Smooth muscle cell (in vitro differentiated cells): ENCODE measurements around the gene KIF1A. TPM values are rescaled to one million over a fixed set of nuclear protein-coding genes. Genes with fewer than 3 reads are reported as not detected.

Experiments
- DNase-seq: peaks from one replicate; lab custom pipeline; 2025; ENCODE audit not compliant: unreplicated experiment; lab: John Stamatoyannopoulos, UW
- H2AFZ ChIP-seq: fragments of 200-600 bp; sonication (generic); 2 replicates; pipeline ENCODE4 v1.6.0; 2016; ENCODE audit warnings: antibody characterized with exemption, low read depth, mild to moderate bottlenecking
- H3F3A ChIP-seq: fragments of 200-600 bp; sonication (generic); 2 replicates; pipeline ENCODE4 v1.6.0; 2017; ENCODE audit warnings: antibody characterized with exemption, low read depth
- H3K27ac ChIP-seq: fragments of 200-600 bp; sonication (generic); 2 replicates; pipeline ENCODE4 v1.5.1; 2016; ENCODE audit warnings: low read depth, mild to moderate bottlenecking
- H3K27me3 ChIP-seq: fragments of 200-600 bp; sonication (generic); 2 replicates; pipeline ENCODE4 v1.6.1; 2016; ENCODE audit warnings: low read depth, mild to moderate bottlenecking
- H3K36me3 ChIP-seq: fragments of 200-600 bp; sonication (generic); 2 replicates; pipeline ENCODE4 v1.5.1; 2016; ENCODE audit warnings: low read depth
- H3K4me1 ChIP-seq: fragments of 200-600 bp; sonication (generic); 2 replicates; pipeline ENCODE4 v1.5.1; 2016; ENCODE audit warnings: low read depth
- H3K4me2 ChIP-seq: fragments of 200-600 bp; sonication (generic); 2 replicates; pipeline ENCODE4 v1.6.0; 2016; ENCODE audit warnings: mild to moderate bottlenecking
- H3K4me3 ChIP-seq: fragments of 200-600 bp; sonication (generic); 2 replicates; pipeline ENCODE4 v1.5.1; 2016; ENCODE audit warnings: mild to moderate bottlenecking
- H3K79me2 ChIP-seq: fragments of 200-600 bp; sonication (generic); 2 replicates; pipeline ENCODE4 v1.6.0; 2016; ENCODE audit warnings: low read depth, mild to moderate bottlenecking
- H3K9ac ChIP-seq: fragments of 200-600 bp; sonication (generic); 2 replicates; pipeline ENCODE4 v1.6.0; 2016; ENCODE audit warnings: low read depth
- H3K9me3 ChIP-seq: fragments of 200-600 bp; sonication (generic); replicated peaks from 2 replicates; pipeline ENCODE4 v1.5.1; 2016; ENCODE audit warnings: low read depth
- H4K20me1 ChIP-seq: fragments of 200-600 bp; sonication (generic); 2 replicates; pipeline ENCODE4 v1.6.0; 2016; ENCODE audit warnings: low read depth
- WGBS: methylation state at CpG from one replicate; pipeline ENCODE4 v1.1.7; 2016; ENCODE audit warnings: low lambda C conversion rate; 5-methylcytosine and 5-hydroxymethylcytosine counted together
- polyA plus RNA-seq: library from polyadenylated mRNA; unstranded; fragments of >200 nt; fragmentation: Nextera tagmentation; extraction: Ambion mirVana; gene quantifications from 2 replicates; pipeline ENCODE4 v1.2.1, GENCODE V29; 2016
- total RNA-seq: library from RNA; depleted of rRNA; stranded (reverse); fragments of >200 nt; gene quantifications from 2 replicates; pipeline ENCODE4 v1.2.3, GENCODE V29; 2014
- TF ChIP-seq, protein P1 (sequence below): fragments of 200-600 bp; sonication (generic); IDR thresholded peaks from 2 replicates; pipeline ENCODE4 v1.5.1; 2017; ENCODE audit warnings: borderline replicate concordance, mild to moderate bottlenecking, antibody characterized with exemption; ENCODE audit not compliant: insufficient read depth, poor library complexity, severe bottlenecking

Gene KIF1A
- total and polyA plus RNA-seq, 2 experiments from 2014 or later = 4.6 to 8.4 TPM

GRCh38 chr2:240720686-240721595 lies 99.1 kb downstream of the KIF1A start:
- Histone ChIP-seq H3K4me2 (no peak overlapping the region), H3K4me3 (no peak overlapping the region), H3K9ac (no peak overlapping the region), H2AFZ (no peak overlapping the region), H3K79me2 (no peaks in the 10 kb centered on the region), H4K20me1 (no peaks in the 10 kb centered on the region), H3K27ac (no peak overlapping the region), H3F3A (no peaks in the 10 kb centered on the region), H3K27me3 (no peaks in the 10 kb centered on the region), H3K9me3 (no peaks in the 10 kb centered on the region), H3K36me3 (no peaks in the 10 kb centered on the region), H3K4me1 (no peaks in the 10 kb centered on the region)
- WGBS = 95% methylated on average over 23 of the region's 25 CpGs
- no peak for DNase-seq
- TF ChIP-seq, protein P1, sequence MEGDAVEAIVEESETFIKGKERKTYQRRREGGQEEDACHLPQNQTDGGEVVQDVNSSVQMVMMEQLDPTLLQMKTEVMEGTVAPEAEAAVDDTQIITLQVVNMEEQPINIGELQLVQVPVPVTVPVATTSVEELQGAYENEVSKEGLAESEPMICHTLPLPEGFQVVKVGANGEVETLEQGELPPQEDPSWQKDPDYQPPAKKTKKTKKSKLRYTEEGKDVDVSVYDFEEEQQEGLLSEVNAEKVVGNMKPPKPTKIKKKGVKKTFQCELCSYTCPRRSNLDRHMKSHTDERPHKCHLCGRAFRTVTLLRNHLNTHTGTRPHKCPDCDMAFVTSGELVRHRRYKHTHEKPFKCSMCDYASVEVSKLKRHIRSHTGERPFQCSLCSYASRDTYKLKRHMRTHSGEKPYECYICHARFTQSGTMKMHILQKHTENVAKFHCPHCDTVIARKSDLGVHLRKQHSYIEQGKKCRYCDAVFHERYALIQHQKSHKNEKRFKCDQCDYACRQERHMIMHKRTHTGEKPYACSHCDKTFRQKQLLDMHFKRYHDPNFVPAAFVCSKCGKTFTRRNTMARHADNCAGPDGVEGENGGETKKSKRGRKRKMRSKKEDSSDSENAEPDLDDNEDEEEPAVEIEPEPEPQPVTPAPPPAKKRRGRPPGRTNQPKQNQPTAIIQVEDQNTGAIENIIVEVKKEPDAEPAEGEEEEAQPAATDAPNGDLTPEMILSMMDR = no peak

DNA sequence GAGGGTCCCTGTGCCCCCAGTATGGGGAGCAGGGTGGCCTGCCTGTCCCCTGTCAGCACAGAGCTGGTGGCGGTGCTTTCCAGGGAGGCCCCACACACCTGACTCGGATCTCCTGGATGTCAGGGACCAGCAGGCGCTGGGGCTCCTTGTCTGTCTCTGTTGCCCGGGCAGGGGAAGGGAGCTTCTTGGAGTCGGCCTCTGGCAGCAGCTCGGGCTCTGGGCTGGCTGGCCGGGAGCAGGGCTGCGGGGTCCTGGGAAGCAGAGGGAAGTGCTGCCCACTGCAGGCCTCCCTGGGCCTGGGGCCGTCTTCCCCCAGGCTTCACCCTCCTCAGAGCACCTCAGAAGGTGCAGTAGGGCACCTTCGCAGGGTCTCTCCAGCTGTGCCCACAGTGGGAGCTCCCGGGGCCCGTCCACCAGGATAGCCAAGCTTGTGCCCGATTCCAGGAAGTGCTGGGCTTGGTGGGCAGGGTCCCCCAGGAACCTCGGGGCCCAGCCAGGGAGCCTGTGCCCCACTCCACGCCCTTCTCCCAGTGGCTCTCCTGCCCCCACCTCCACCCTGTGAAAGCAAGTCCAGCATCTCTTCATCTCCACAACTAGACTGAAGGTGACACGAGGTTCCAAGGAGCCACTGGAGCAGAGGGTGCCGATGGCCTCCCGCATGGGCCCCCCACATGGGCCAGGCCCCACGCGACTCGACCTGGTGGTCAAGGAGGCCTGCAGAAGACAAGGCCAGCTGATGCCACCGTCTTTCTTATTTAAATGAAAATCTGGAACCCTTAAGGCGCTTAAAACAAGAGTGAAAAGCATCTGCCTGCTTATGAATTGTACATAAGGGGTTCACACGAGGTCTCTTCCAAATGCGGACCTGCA lies 100.1 kb downstream of the KIF1A start:
- Histone ChIP-seq H3K27ac (no peak overlapping the region), H3K79me2 (no peaks in the 10 kb centered on the region), H3F3A (no peaks in the 10 kb centered on the region), H3K4me1 (no peaks in the 10 kb centered on the region), H3K36me3 (no peaks in the 10 kb centered on the region), H3K4me3 (no peak overlapping the region), H2AFZ (no peak overlapping the region), H4K20me1 (no peaks in the 10 kb centered on the region), H3K4me2 (no peak overlapping the region), H3K27me3 (no peaks in the 10 kb centered on the region), H3K9me3 (no peaks in the 10 kb centered on the region), H3K9ac (no peak overlapping the region)
- DNase-seq = no peak
- TF ChIP-seq, protein P1 = no peak
- 97% methylated on average over 24 of the region's 25 CpGs for WGBS

GRCh38 chr2:240718896-240719490 lies 101.0 kb downstream of the KIF1A start:
- Histone ChIP-seq H3K27me3 (no peaks in the 10 kb centered on the region), H3K4me3 (no peak overlapping the region), H3K4me2 (no peak overlapping the region), H2AFZ (no peak overlapping the region), H3K9me3 (no peaks in the 10 kb centered on the region), H3K4me1 (no peaks in the 10 kb centered on the region), H3K79me2 (no peaks in the 10 kb centered on the region), H3K27ac (no peak overlapping the region), H3F3A (no peaks in the 10 kb centered on the region), H4K20me1 (no peaks in the 10 kb centered on the region), H3K36me3 (no peaks in the 10 kb centered on the region), H3K9ac (no peak overlapping the region)
- TF ChIP-seq, protein P1 = no peak
- 93% methylated on average over 25 of the region's 25 CpGs for WGBS
- DNase-seq = no peak
